Gastrocnemius medialis (tissue), 4 donors: ENCODE data around the gene PPM1M. TPM values are rescaled to one million over a fixed set of nuclear protein-coding genes. Genes with fewer than 3 reads are reported as not detected.
"Not testable (repeated sequence)": the region's sequence is repeated elsewhere in the genome, so short reads cannot be mapped to it uniquely, and the experiment has no call there.

Source experiments
- ATAC-seq, 2 donors: fragments of 150-250 bp; one replicate each; pipeline ENCODE4 v1.9.1; 2016
- DNase-seq, 2 donors: peaks; one replicate each; pipeline ENCODE4 v3.0.0-alpha.2; 2019
- H3K27ac ChIP-seq, 4 donors: fragments of 200-600 bp; sonication (generic); 1 replicate in 1 of 4; 2 replicates in 3 of 4; pipeline ENCODE4 v1.5.1; 2016 to 2018; ENCODE audit warnings: mild to moderate bottlenecking in 2 of 4, moderate library complexity in 1 of 4
- H3K27me3 ChIP-seq, 3 donors: fragments of 200-600 bp; sonication (generic) in 2 of 3; 1 replicate in 1 of 3; 2 replicates in 2 of 3; pipeline versions ENCODE4 v1.5.1 to v1.6.0; 2016 to 2019; ENCODE audit warnings: mild to moderate bottlenecking in 1 of 3, moderate library complexity in 1 of 3
- H3K36me3 ChIP-seq, 2 donors: fragments of 200-600 bp; sonication (generic) in 1 of 2; one replicate each; pipeline ENCODE4 v1.5.1; 2017 to 2018
- H3K4me1 ChIP-seq, 2 donors: fragments of 200-600 bp; sonication (generic) in 1 of 2; one replicate each; pipeline ENCODE4 v1.5.1; 2016 to 2017; ENCODE audit warnings: mild to moderate bottlenecking in 2 of 2
- H3K4me3 ChIP-seq, 4 donors: fragments of 200-600 bp; sonication (generic) in 3 of 4; 1 replicate in 1 of 4; 2 replicates in 3 of 4; pipeline ENCODE4 v1.5.1; 2016 to 2019; ENCODE audit warnings: mild to moderate bottlenecking in 2 of 4
- H3K9me3 ChIP-seq, 3 donors: fragments of 200-600 bp; sonication (generic) in 2 of 3; 1 replicate in 1 of 3; 2 replicates in 2 of 3; pipeline ENCODE4 v1.5.1; 2016 to 2019
- POLR2A ChIP-seq, 2 donors: fragments of 450-650 bp; IDR thresholded peaks; one replicate each; pipeline ENCODE4 v1.6.1; 2017; ENCODE audit warnings: antibody characterized with exemption in 2 of 2, mild to moderate bottlenecking in 2 of 2, moderate library complexity in 2 of 2
- in situ Hi-C, 4 donors: fragments of 200-750 bp; cut with MboI; loops; one replicate each; pipeline versions ENCODE4 v1.15.0 to v1.8.0; 2017; ENCODE audit warnings: low sequenced_read_pairs in 4 of 4
- intact Hi-C: fragments of 100-400 bp; cut with DNase I; formaldehyde crosslinking; loops from one replicate; pipeline ENCODE4 v1.15.1; 2023; ENCODE audit warnings: low total_unique reads
- total RNA-seq, 4 donors: library from RNA; depleted of rRNA; stranded (reverse); fragments of >200 nt; gene quantifications; one replicate each; pipeline versions ENCODE4 v1.1.0 to v1.2.3, GENCODE V29; 2016
- TF ChIP-seq, protein P1 (sequence below), 5 experiments: fragments of 450-650 bp in 3 of 5; fragments of 200-600 bp in 2 of 5; sonication (generic) in 2 of 5; IDR thresholded peaks in 4 of 5; conservative IDR thresholded peaks in 1 of 5; 1 replicate in 4 of 5; 2 replicates in 1 of 5; pipeline ENCODE4 v1.5.1; 2016 to 2019; ENCODE audit warnings: antibody characterized with exemption in 5 of 5, mild to moderate bottlenecking in 3 of 5, moderate library complexity in 3 of 5

The PPM1M gene
- total RNA-seq, 4 donors from 2014 or later: 0.97 to 5.2 (median 3.5) TPM

DNA sequence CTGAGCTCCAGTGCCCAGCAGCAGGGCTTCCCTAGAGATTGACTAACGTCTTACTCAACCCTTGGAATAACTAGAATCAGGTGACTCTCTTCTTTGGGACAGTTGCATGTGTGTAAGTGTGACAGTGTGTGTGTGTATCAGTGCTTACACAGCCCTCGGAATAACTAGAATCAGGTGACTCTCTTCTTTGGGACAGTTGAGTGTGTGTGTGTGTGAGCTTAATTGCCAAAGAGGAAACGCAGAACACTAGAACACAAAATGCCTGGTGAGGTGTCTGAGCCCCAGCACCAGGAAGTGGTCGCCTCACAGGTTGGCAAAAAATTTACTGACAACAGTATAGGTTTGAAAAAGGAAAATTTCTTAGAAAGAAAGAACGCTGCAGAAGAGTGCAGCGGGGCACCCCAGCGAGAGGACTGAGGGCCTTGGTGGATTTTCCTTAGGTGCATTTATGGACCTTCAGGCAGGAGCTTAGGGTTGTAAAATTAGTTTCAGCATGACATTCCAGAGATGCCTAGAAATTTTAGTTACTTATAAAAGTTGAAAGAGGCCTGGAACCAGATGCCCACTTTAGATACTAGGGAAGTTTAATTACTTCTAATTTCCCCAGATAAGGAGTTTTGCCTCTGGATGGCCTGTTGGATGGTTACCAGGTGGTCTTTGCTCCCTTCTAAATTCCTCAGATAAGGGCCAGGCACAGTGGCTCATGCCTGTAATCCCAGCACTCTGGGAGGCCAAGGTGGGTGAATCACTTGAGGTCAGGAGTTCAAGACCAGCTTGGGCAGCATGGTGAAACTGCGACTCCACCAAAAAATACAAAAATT is 36.6 kb downstream of the PPM1M start:
- TF ChIP-seq, protein P1, sequence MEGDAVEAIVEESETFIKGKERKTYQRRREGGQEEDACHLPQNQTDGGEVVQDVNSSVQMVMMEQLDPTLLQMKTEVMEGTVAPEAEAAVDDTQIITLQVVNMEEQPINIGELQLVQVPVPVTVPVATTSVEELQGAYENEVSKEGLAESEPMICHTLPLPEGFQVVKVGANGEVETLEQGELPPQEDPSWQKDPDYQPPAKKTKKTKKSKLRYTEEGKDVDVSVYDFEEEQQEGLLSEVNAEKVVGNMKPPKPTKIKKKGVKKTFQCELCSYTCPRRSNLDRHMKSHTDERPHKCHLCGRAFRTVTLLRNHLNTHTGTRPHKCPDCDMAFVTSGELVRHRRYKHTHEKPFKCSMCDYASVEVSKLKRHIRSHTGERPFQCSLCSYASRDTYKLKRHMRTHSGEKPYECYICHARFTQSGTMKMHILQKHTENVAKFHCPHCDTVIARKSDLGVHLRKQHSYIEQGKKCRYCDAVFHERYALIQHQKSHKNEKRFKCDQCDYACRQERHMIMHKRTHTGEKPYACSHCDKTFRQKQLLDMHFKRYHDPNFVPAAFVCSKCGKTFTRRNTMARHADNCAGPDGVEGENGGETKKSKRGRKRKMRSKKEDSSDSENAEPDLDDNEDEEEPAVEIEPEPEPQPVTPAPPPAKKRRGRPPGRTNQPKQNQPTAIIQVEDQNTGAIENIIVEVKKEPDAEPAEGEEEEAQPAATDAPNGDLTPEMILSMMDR (IDR thresholded peaks at IDR 0.05 in 4 of 5, conservative IDR thresholded peaks at IDR 0.05 in 1 of 5): no peak
- TF ChIP-seq POLR2A (IDR thresholded peaks at IDR 0.05): no peak
- DNase-seq: no peak
- in situ Hi-C loops (no loop called here), intact Hi-C loops (loop anchor here (10.0 kb wide), 1 partner anchor 173 kb away; the partner anchor contains the start of genes NISCH and TNNC1)
- Histone ChIP-seq H3K36me3 (no peaks in the 10 kb centered on the region), H3K4me1 (peaks cover 25 to 28% of the 10 kb centered on the region in 2 donors), H3K9me3 (no peaks in the 10 kb centered on the region), H3K4me3 (no peak overlapping the region), H3K27ac (peak overlapping the region; percentile 11 to 28 (median 20)), H3K27me3 (no peaks in the 10 kb centered on the region)
- ATAC-seq: no peak

- no peak for DNase-seq
- no peaks in the 10 kb centered on the region for H3K9me3 ChIP-seq
- no peak for ATAC-seq
- H3K4me3 ChIP-seq: no peak overlapping the region
- no peaks in the 10 kb centered on the region for H3K27me3 ChIP-seq
- TF ChIP-seq POLR2A (IDR thresholded peaks at IDR 0.05): no peak
- TF ChIP-seq, protein P1 (IDR thresholded peaks at IDR 0.05 in 4 of 5, conservative IDR thresholded peaks at IDR 0.05 in 1 of 5): no peak
- intact Hi-C loops (loop anchor here (10.0 kb wide), 1 partner anchor 171 kb away; the partner anchor contains the start of genes NISCH and TNNC1), in situ Hi-C loops (no loop called here)
- no peak overlapping the region for H3K27ac ChIP-seq
- peaks cover 27 to 28% of the 10 kb centered on the region in 2 donors for H3K4me1 ChIP-seq
- H3K36me3 ChIP-seq: no peaks in the 10 kb centered on the region
Observed at GRCh38 chr3:52283306-52283705, 37.7 kb downstream of the PPM1M start.

- DNase-seq, H3K4me3 ChIP-seq, H3K27me3 ChIP-seq, H3K36me3 ChIP-seq, H3K27ac ChIP-seq, ATAC-seq, H3K9me3 ChIP-seq, in situ Hi-C loops: not testable (repeated sequence)
- intact Hi-C loops: loop anchor here (10.0 kb wide), 1 partner anchor 171 kb away; the partner anchor contains the start of genes NISCH and TNNC1
- peaks cover 29 to 30% of the 10 kb centered on the region in 2 donors for H3K4me1 ChIP-seq
Observed at GRCh38 chr3:52284051-52284450, 38.5 kb downstream of the PPM1M start.

DNA sequence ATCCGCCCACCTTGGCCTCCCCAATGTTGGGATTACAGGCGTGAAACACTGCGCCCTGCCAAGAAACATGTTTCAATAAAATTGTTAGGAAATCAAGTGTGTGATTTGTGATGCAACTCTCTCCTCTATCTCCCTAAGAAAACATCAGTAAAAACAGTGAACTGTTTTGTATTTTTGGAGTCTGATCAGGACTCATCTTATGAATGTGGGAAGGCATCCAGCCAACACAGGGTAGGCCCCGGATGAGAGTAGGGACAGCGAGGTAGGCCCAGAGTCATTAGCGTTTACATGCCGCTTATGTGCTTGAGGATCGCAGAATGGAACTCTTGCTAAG is 41.2 kb downstream of the PPM1M start:
- in situ Hi-C loops: no loop called here
- Histone ChIP-seq H3K9me3 (no peaks in the 10 kb centered on the region), H3K27ac (peak overlapping the region; percentile 96 to 100 (median 98)), H3K27me3 (no peaks in the 10 kb centered on the region), H3K4me1 (peaks cover 12 to 14% of the 10 kb centered on the region in 2 donors), H3K4me3 (peak overlapping the region; percentile 72 to 95 (median 92)), H3K36me3 (peaks cover 0 to 8% of the 10 kb centered on the region in 2 donors)
- intact Hi-C loops: loop anchor here (5.0 to 10.0 kb wide), 2 partner anchors 51 to 168 kb away; partner anchors contain the start of genes NISCH and TNNC1
- ATAC-seq (no peak), DNase-seq (no peak)
- TF ChIP-seq, protein P1 (IDR thresholded peaks at IDR 0.05 in 4 of 5, conservative IDR thresholded peaks at IDR 0.05 in 1 of 5): no peak
- TF ChIP-seq POLR2A (IDR thresholded peaks at IDR 0.05): no peak

GRCh38 chr3:52288674-52289073 is 43.1 kb downstream of the PPM1M start:
- no peak for ATAC-seq
- peaks cover 12 to 14% of the 10 kb centered on the region in 2 donors for H3K4me1 ChIP-seq
- H3K36me3 ChIP-seq: peaks cover 0 to 25% of the 10 kb centered on the region in 2 donors
- no peaks in the 10 kb centered on the region for H3K9me3 ChIP-seq
- DNase-seq: peak in 1 of 2 donors; percentile 4
- TF ChIP-seq, protein P1 (IDR thresholded peaks at IDR 0.05 in 4 of 5, conservative IDR thresholded peaks at IDR 0.05 in 1 of 5): no peak
- no peak for TF ChIP-seq POLR2A (IDR thresholded peaks at IDR 0.05)
- in situ Hi-C loops (no loop called here), intact Hi-C loops (loop anchor here (5.0 to 10.0 kb wide), 2 partner anchors 49 to 166 kb away; partner anchors contain the start of genes NISCH and TNNC1)
- peak overlapping the region in 3 of 4 donors; percentile 72 to 92 (median 91) for H3K4me3 ChIP-seq
- peak overlapping the region in 2 of 4 donors; percentile 96 to 98 for H3K27ac ChIP-seq
- H3K27me3 ChIP-seq: no peaks in the 10 kb centered on the region
